Skeletal muscle tissue (tissue), 5 donors: ENCODE results near the gene GGCX. TPM values are rescaled to one million over a fixed set of nuclear protein-coding genes. Genes with fewer than 3 reads are reported as not detected.

Experiments used
- H3K27ac ChIP-seq: one replicate; pipeline ENCODE4 v1.7.0; 2013; ENCODE audit warnings: mild to moderate bottlenecking, low read depth, low read length, inconsistent platforms
- H3K27me3 ChIP-seq, 3 donors: one replicate each; pipeline ENCODE4 v1.7.0; 2013; ENCODE audit warnings: low read length in 3 of 3; ENCODE audit not compliant: control insufficient read depth in 3 of 3, insufficient read depth in 3 of 3
- H3K36me3 ChIP-seq, 3 donors: one replicate each; pipeline ENCODE4 v1.7.0; 2013; ENCODE audit warnings: low read length in 3 of 3; ENCODE audit not compliant: control insufficient read depth in 3 of 3, insufficient read depth in 3 of 3
- H3K4me1 ChIP-seq, 3 donors: one replicate each; pipeline ENCODE4 v1.7.0; 2013; ENCODE audit warnings: low read length in 3 of 3, mild to moderate bottlenecking in 3 of 3; ENCODE audit not compliant: control insufficient read depth in 3 of 3, insufficient read depth in 3 of 3
- H3K4me3 ChIP-seq, 3 donors: one replicate each; pipeline ENCODE4 v1.7.0; 2013; ENCODE audit warnings: low read length in 3 of 3
- H3K9ac ChIP-seq, 3 donors: one replicate each; pipeline ENCODE4 v1.7.0; 2013; ENCODE audit warnings: low read length in 3 of 3, mild to moderate bottlenecking in 3 of 3, moderate library complexity in 2 of 3, low read depth in 1 of 3
- H3K9me3 ChIP-seq, 3 donors: one replicate each; pipeline ENCODE4 v1.7.0; 2013; ENCODE audit warnings: low read length in 3 of 3; ENCODE audit not compliant: control insufficient read depth in 3 of 3
- small RNA-seq: library from RNA; depleted of rRNA; stranded (forward); fragments of <200 nt; gene quantifications from one replicate; pipeline ENCODE3, GENCODE V24; 2014
- total RNA-seq: library from RNA; depleted of rRNA; stranded (reverse); fragments of >200 nt; gene quantifications from one replicate; pipeline ENCODE4 v1.2.3, GENCODE V29; 2014
- donor health status: Osteomylitis.

GGCX gene
- total RNA-seq, 1 donor from 2014 or later = 24.5 TPM

- H3K4me3 ChIP-seq = no peak overlapping the region
- H3K9ac ChIP-seq = peak overlapping the region in 1 of 3 donors; percentile 33
- no peaks in the 10 kb centered on the region for H3K9me3 ChIP-seq
- no peaks in the 10 kb centered on the region for H3K36me3 ChIP-seq
- H3K27me3 ChIP-seq = no peaks in the 10 kb centered on the region
- peak overlapping the region; percentile 48 for H3K27ac ChIP-seq
- peaks cover 22 to 26% (median 25%) of the 10 kb centered on the region in 3 donors for H3K4me1 ChIP-seq
These were observed 57.2 kb downstream of the GGCX start for GRCh38 chr2:85503851-85504777.

- no peak overlapping the region for H3K4me3 ChIP-seq
- H3K27ac ChIP-seq = peak overlapping the region; percentile 19
- H3K27me3 ChIP-seq = no peaks in the 10 kb centered on the region
- peaks cover 22 to 29% (median 28%) of the 10 kb centered on the region in 3 donors for H3K4me1 ChIP-seq
- H3K9ac ChIP-seq = peak overlapping the region in 1 of 3 donors; percentile 33
- no peaks in the 10 kb centered on the region for H3K36me3 ChIP-seq
- H3K9me3 ChIP-seq = no peaks in the 10 kb centered on the region
These were observed 58.0 kb downstream of the GGCX start for GRCh38 chr2:85503168-85503850.

- Histone ChIP-seq H3K9me3 (no peaks in the 10 kb centered on the region), H3K4me1 (peaks cover 22 to 29% (median 28%) of the 10 kb centered on the region in 3 donors), H3K36me3 (no peaks in the 10 kb centered on the region), H3K27me3 (no peaks in the 10 kb centered on the region), H3K9ac (no peak overlapping the region), H3K4me3 (no peak overlapping the region), H3K27ac (no peak overlapping the region)
These were observed 58.6 kb downstream of the GGCX start for GRCh38 chr2:85502720-85503119.

- H3K9ac ChIP-seq = no peak overlapping the region
- H3K4me1 ChIP-seq = peaks cover 22 to 29% (median 27%) of the 10 kb centered on the region in 3 donors
- no peaks in the 10 kb centered on the region for H3K36me3 ChIP-seq
- H3K4me3 ChIP-seq = no peak overlapping the region
- H3K27ac ChIP-seq = no peak overlapping the region
- no peaks in the 10 kb centered on the region for H3K27me3 ChIP-seq
- no peaks in the 10 kb centered on the region for H3K9me3 ChIP-seq
These were observed 60.0 kb downstream of the GGCX start for GRCh38 chr2:85501248-85501647.

GRCh38 chr2:85497944-85498630, 63.2 kb downstream of the GGCX start:
- Histone ChIP-seq H3K4me1 (peaks cover 0 to 4% (median 3%) of the 10 kb centered on the region in 3 donors), H3K9me3 (no peaks in the 10 kb centered on the region), H3K36me3 (no peaks in the 10 kb centered on the region), H3K4me3 (no peak overlapping the region), H3K27me3 (no peaks in the 10 kb centered on the region), H3K9ac (no peak overlapping the region), H3K27ac (no peak overlapping the region)

- Histone ChIP-seq H3K27ac (no peak overlapping the region), H3K9me3 (no peaks in the 10 kb centered on the region), H3K9ac (no peak overlapping the region), H3K36me3 (no peaks in the 10 kb centered on the region), H3K4me3 (no peak overlapping the region), H3K27me3 (no peaks in the 10 kb centered on the region), H3K4me1 (peaks cover 0 to 4% (median 3%) of the 10 kb centered on the region in 3 donors)
These were observed 64.9 kb downstream of the GGCX start for GRCh38 chr2:85496436-85496835.

Small RNA genes within 50 kb of the gene (small RNA-seq; reads per million reads assigned to genes)
- gene RN7SL126P = not detected

Other genes starting within 250 kb of the GGCX start
- 29.7 TPM for gene TGOLN2, start 233.5 kb downstream of the GGCX start, total RNA-seq
- 20.9 TPM for gene RETSAT, start 207.0 kb downstream of the GGCX start, total RNA-seq
- gene ELMOD3, start 206.7 kb downstream of the GGCX start, total RNA-seq = 8.9 TPM
- 22.4 TPM for gene CAPG, start 151.1 kb downstream of the GGCX start, total RNA-seq
- gene SH2D6, start 142.8 kb downstream of the GGCX start, total RNA-seq = not detected
- 57.9 TPM for gene MAT2A, start 22.3 kb downstream of the GGCX start, total RNA-seq
- gene VAMP8, start 16.1 kb upstream of the GGCX start, total RNA-seq = 4.7 TPM
- gene VAMP5, start 22.9 kb upstream of the GGCX start, total RNA-seq = 17.7 TPM
- 74.1 TPM for gene RNF181, start 34.3 kb upstream of the GGCX start, total RNA-seq
- gene TMEM150A, start 41.2 kb upstream of the GGCX start, total RNA-seq = 4.7 TPM
- 31.8 TPM for gene C2orf68, start 50.6 kb upstream of the GGCX start, total RNA-seq
- 24.0 TPM for gene USP39, start 54.7 kb upstream of the GGCX start, total RNA-seq
- gene SFTPB, start 106.7 kb upstream of the GGCX start, total RNA-seq = not detected
- gene GNLY, start 132.9 kb upstream of the GGCX start, total RNA-seq = not detected
- 8.4 TPM for gene ATOH8, start 192.5 kb upstream of the GGCX start, total RNA-seq